Measurements from ENCODE around the gene AIDA. TPM values are rescaled to one million over a fixed set of nuclear protein-coding genes. Genes with fewer than 3 reads are reported as not detected.

Gene AIDA
- total RNA-seq, 1 experiment from 2014 or later: 92.8 TPM

GRCh38 chr1:222716393-222716792 lies 4.1 kb upstream of the AIDA start:
- no peak for DNase-seq

More at GRCh38 chr1:222716393-222716792, 4.1 kb upstream of the AIDA start:
- Mint-ChIP-seq H3K9me3 (no peaks in the 10 kb centered on the region; a peak in 2 of 5 replicates), H3K4me1 (peaks cover 0 to 3% of the 10 kb centered on the region in 2 experiments; a peak in 1 of 4 replicates), H3K4me3 (no peak overlapping the region), H3K27ac (no peak overlapping the region), H3K36me3 (ENCODE audit: insufficient read depth in 1 of 3, low read depth in 3 of 3) (peaks cover 1 to 29% (median 21%) of the 10 kb centered on the region in 3 experiments; a peak in 6 of 7 replicates), H3K27me3 (ENCODE audit: low read depth) (no peaks in the 10 kb centered on the region)
- no peak for TF ChIP-seq CTCF (conservative IDR thresholded peaks at IDR 0.05)
- Histone ChIP-seq H3K56ac (ENCODE audit: insufficient read length, low read depth, low read length) (no peak overlapping the region), H2BK15ac (ENCODE audit: low read depth, low read length) (no peak overlapping the region), H3K9me3 (ENCODE audit: control insufficient read depth, low read depth, low read length) (no peaks in the 10 kb centered on the region), H2BK12ac (ENCODE audit: insufficient read length, low read depth, low read length) (no peak overlapping the region), H2BK5ac (ENCODE audit: insufficient read length, low read length) (no peak overlapping the region), H3K4ac (ENCODE audit: low read depth, low read length) (no peak overlapping the region), H3K18ac (ENCODE audit: insufficient read length, low read depth, low read length) (no peak overlapping the region), H3T11ph (ENCODE audit: low read length) (no peak overlapping the region), H3K79me2 (ENCODE audit: insufficient read depth, low read length) (no peaks in the 10 kb centered on the region; the same call in 1 of the 2 replicates), H3K27me3 (ENCODE audit: insufficient read depth, low read length) (no peaks in the 10 kb centered on the region), H3K14ac (ENCODE audit: insufficient read depth, low read length) (no peak overlapping the region), H3K4me1 (ENCODE audit: insufficient read depth, low read length) (no peaks in the 10 kb centered on the region), H4K20me1 (ENCODE audit: control insufficient read depth, insufficient read depth, insufficient read length) (no peaks in the 10 kb centered on the region), H2AK5ac (ENCODE audit: insufficient read length, low read length) (no peak overlapping the region), H4K91ac (ENCODE audit: insufficient read length, low read depth, low read length) (no peak overlapping the region), H3K23me2 (ENCODE audit: insufficient read length, low read depth, low read length, poor library complexity, severe bottlenecking) (peaks cover 4% of the 10 kb centered on the region), H3K9ac (ENCODE audit: extremely low read depth, insufficient read length, low read length) (no peak overlapping the region), H2BK120ac (ENCODE audit: low read depth, low read length, poor library complexity, severe bottlenecking) (no peak overlapping the region), H2AFZ (ENCODE audit: low read length) (no peak overlapping the region), H3K23ac (ENCODE audit: insufficient read length, low read depth, low read length) (no peak overlapping the region), H4K5ac (ENCODE audit: insufficient read length, low read depth, low read length) (no peak overlapping the region), H3K27ac (ENCODE audit: insufficient read length, low read depth, low read length) (no peak overlapping the region), H3K79me1 (ENCODE audit: insufficient read depth, low read depth, low read length, poor library complexity, severe bottlenecking) (no peaks in the 10 kb centered on the region), H4K8ac (replicated peaks; ENCODE audit: insufficient read length, low read depth, low read length) (no peak overlapping the region), H2BK20ac (ENCODE audit: low read depth, low read length, poor library complexity, severe bottlenecking) (no peak overlapping the region), H3K4me2 (ENCODE audit: insufficient read depth, insufficient read length, low read length) (no peak overlapping the region)
- no CpG with 5 or more reads among the region's 2 CpGs for WGBS (ENCODE audit: extremely low coverage, insufficient read length, low lambda C conversion rate)

Data from H9 (cell line).